Parathyroid adenoma (tissue), 2 donors: ENCODE measurements around the gene RNASE8.
"Not testable (repeated sequence)": the region's sequence is repeated elsewhere in the genome, so short reads cannot be mapped to it uniquely, and the experiment has no call there.

Experiments used
- H2AFZ ChIP-seq: fragments of 300-600 bp; sonication (generic); one replicate; pipeline ENCODE4 v1.7.0; 2017; ENCODE audit warnings: antibody characterized with exemption, mild to moderate bottlenecking
- H3K27ac ChIP-seq: fragments of 300-600 bp; sonication (generic); one replicate; pipeline ENCODE4 v1.7.0; 2017
- H3K27me3 ChIP-seq: fragments of 300-600 bp; sonication (generic); one replicate; pipeline ENCODE4 v1.7.0; 2017; ENCODE audit warnings: low read length; ENCODE audit not compliant: control insufficient read depth, insufficient read depth
- H3K36me3 ChIP-seq: fragments of 300-600 bp; sonication (generic); one replicate; pipeline ENCODE4 v1.7.0; 2017; ENCODE audit warnings: low read length; ENCODE audit not compliant: control insufficient read depth, insufficient read depth
- H3K4me1 ChIP-seq: fragments of 300-600 bp; sonication (generic); one replicate; pipeline ENCODE4 v1.7.0; 2017; ENCODE audit warnings: control low read depth
- H3K4me2 ChIP-seq: fragments of 300-600 bp; sonication (generic); one replicate; pipeline ENCODE4 v1.7.0; 2017; ENCODE audit warnings: low read length
- H3K4me3 ChIP-seq: fragments of 300-600 bp; sonication (generic); one replicate; pipeline ENCODE4 v1.7.0; 2017; ENCODE audit warnings: low read depth, low read length
- H3K79me2 ChIP-seq: fragments of 300-600 bp; sonication (generic); one replicate; pipeline ENCODE4 v1.7.0; 2017; ENCODE audit warnings: control low read depth
- H3K9ac ChIP-seq: fragments of 300-600 bp; sonication (generic); one replicate; pipeline ENCODE4 v1.7.0; 2017; ENCODE audit warnings: mild to moderate bottlenecking
- H3K9me3 ChIP-seq: fragments of 300-600 bp; sonication (generic); one replicate; pipeline ENCODE4 v1.7.0; 2017; ENCODE audit warnings: low read length; ENCODE audit not compliant: control insufficient read depth
- TF ChIP-seq, protein P1 (sequence below): fragments of 300-600 bp; sonication (generic); IDR thresholded peaks from one replicate; pipeline ENCODE4 v1.7.0; 2017; ENCODE audit warnings: antibody characterized with exemption, mild to moderate bottlenecking
- donor health status: primary hyperparathyroidism.

The RNASE8 gene

GRCh38 chr14:21039585-21040369 lies 17.8 kb upstream of the RNASE8 start:
- TF ChIP-seq, protein P1, sequence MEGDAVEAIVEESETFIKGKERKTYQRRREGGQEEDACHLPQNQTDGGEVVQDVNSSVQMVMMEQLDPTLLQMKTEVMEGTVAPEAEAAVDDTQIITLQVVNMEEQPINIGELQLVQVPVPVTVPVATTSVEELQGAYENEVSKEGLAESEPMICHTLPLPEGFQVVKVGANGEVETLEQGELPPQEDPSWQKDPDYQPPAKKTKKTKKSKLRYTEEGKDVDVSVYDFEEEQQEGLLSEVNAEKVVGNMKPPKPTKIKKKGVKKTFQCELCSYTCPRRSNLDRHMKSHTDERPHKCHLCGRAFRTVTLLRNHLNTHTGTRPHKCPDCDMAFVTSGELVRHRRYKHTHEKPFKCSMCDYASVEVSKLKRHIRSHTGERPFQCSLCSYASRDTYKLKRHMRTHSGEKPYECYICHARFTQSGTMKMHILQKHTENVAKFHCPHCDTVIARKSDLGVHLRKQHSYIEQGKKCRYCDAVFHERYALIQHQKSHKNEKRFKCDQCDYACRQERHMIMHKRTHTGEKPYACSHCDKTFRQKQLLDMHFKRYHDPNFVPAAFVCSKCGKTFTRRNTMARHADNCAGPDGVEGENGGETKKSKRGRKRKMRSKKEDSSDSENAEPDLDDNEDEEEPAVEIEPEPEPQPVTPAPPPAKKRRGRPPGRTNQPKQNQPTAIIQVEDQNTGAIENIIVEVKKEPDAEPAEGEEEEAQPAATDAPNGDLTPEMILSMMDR: peak; percentile 79
- Histone ChIP-seq H3K36me3 (no peaks in the 10 kb centered on the region), H3K27ac (peak overlapping the region; percentile 87), H3K4me2 (peak overlapping the region; percentile 32), H3K79me2 (no peaks in the 10 kb centered on the region), H3K4me1 (peaks cover 66% of the 10 kb centered on the region), H3K27me3 (no peaks in the 10 kb centered on the region), H3K9me3 (no peaks in the 10 kb centered on the region), H2AFZ (peak overlapping the region; percentile 61), H3K4me3 (no peak overlapping the region), H3K9ac (no peak overlapping the region)

- Histone ChIP-seq H2AFZ (peak overlapping the region; percentile 61), H3K9ac (no peak overlapping the region)
Observed at GRCh38 chr14:21040370-21040925, 17.2 kb upstream of the RNASE8 start.

DNA sequence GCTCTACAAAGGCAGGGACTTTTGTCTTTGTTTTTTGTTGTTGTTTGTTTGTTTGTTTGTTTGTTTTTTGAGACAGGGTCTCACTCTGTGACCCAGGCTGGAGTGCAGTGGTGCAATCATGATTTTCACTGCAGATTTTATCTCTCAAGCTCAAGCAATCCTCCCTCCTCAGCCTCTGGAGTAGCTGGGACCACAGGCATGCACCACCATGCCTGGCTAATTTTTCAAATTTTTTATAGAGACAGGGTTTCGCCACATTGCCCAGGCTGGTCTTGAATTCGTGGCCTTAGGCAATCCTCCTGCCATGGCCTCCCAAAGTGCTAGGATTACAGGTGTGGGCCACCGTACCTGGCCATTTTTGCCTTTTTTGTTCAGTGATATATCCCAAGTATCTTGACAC lies 16.7 kb upstream of the RNASE8 start:
- not testable (repeated sequence) for H3K79me2 ChIP-seq, H2AFZ ChIP-seq, H3K4me2 ChIP-seq, H3K9me3 ChIP-seq, H3K9ac ChIP-seq, H3K36me3 ChIP-seq, H3K27me3 ChIP-seq, H3K4me3 ChIP-seq, H3K27ac ChIP-seq
- H3K4me1 ChIP-seq: peaks cover 68% of the 10 kb centered on the region

More at GRCh38 chr14:21040370-21040925, 17.2 kb upstream of the RNASE8 start:
- Histone ChIP-seq H3K4me1 (peaks cover 66% of the 10 kb centered on the region), H3K9me3 (no peaks in the 10 kb centered on the region), H3K4me3 (no peak overlapping the region), H3K27me3 (no peaks in the 10 kb centered on the region), H3K4me2 (no peak overlapping the region), H3K27ac (peak overlapping the region; percentile 87), H3K36me3 (no peaks in the 10 kb centered on the region), H3K79me2 (no peaks in the 10 kb centered on the region)
- TF ChIP-seq, protein P1: no peak

- no peaks in the 10 kb centered on the region for H3K27me3 ChIP-seq
- peak within 1 kb of the TSS; percentile 18 for H3K4me2 ChIP-seq
- no peak within 1 kb of the TSS for H3K4me3 ChIP-seq
- TF ChIP-seq, protein P1: no peak
- peak within 1 kb of the TSS; percentile 69 for H2AFZ ChIP-seq
- H3K27ac ChIP-seq: peak within 1 kb of the TSS; percentile 96
- H3K9me3 ChIP-seq: no peaks in the 10 kb centered on the region
- no peaks in the 10 kb centered on the region for H3K36me3 ChIP-seq
- no peaks in the 10 kb centered on the region for H3K79me2 ChIP-seq
- H3K9ac ChIP-seq: peak within 1 kb of the TSS; percentile 13
- peaks cover 74% of the 10 kb centered on the region for H3K4me1 ChIP-seq
Observed at GRCh38 chr14:21041676-21042433, 15.8 kb upstream of the RNASE8 start, which contains the start of gene RNASE7. TSS of gene RNASE7 (plus strand) at chr14:21042362. CDS start at chr14:21042993, 631 bp downstream.

GRCh38 chr14:21042918-21043317 lies 14.7 kb upstream of the RNASE8 start:
- peak overlapping the region; percentile 96 for H3K27ac ChIP-seq

More at GRCh38 chr14:21042918-21043317, 14.7 kb upstream of the RNASE8 start:
- Histone ChIP-seq H3K4me3 (no peak overlapping the region), H3K4me2 (peak overlapping the region; percentile 18), H3K9me3 (no peaks in the 10 kb centered on the region), H3K79me2 (no peaks in the 10 kb centered on the region), H3K9ac (peak overlapping the region; percentile 13), H3K36me3 (no peaks in the 10 kb centered on the region), H3K4me1 (peaks cover 82% of the 10 kb centered on the region), H3K27me3 (no peaks in the 10 kb centered on the region), H2AFZ (peak overlapping the region; percentile 69)
- TF ChIP-seq, protein P1: no peak
